HL-60 (cell line): ENCODE measurements around the gene RNF130.

Experiments used
- DNase-seq, 2 experiments: peaks; one replicate each; pipeline ENCODE4 v3.0.0-alpha.2; 2010 to 2020; ENCODE audit warnings: low read depth in 1 of 2, low spot score in 1 of 2
- H3K27ac ChIP-seq: fragments of 250-450 bp; sonication (Bioruptor Pico); replicated peaks from 2 replicates; pipeline ENCODE4 v1.5.1; 2020; ENCODE audit warnings: mild to moderate bottlenecking, moderate library complexity
- H3K27me3 ChIP-seq: fragments of 250-450 bp; sonication (Bioruptor Pico); 2 replicates; pipeline ENCODE4 v1.5.1; 2021; ENCODE audit warnings: mild to moderate bottlenecking, moderate library complexity; ENCODE audit not compliant: insufficient read depth, poor library complexity, severe bottlenecking
- H3K4me3 ChIP-seq: replicated peaks from 2 replicates; pipeline ENCODE4 v1.5.1; 2011; ENCODE audit warnings: mild to moderate bottlenecking, control low read depth, low read length; ENCODE audit not compliant: insufficient read depth
- GABPA ChIP-seq: IDR thresholded peaks from 2 replicates; pipeline ENCODE4 v1.6.1; 2012; ENCODE audit warnings: low read depth
- POLR2AphosphoS5 ChIP-seq: IDR thresholded peaks from 2 replicates; pipeline ENCODE4 v1.6.1; 2012; ENCODE audit warnings: low read depth
- SPI1 ChIP-seq: IDR thresholded peaks from 2 replicates; pipeline ENCODE4 v1.6.1; 2012; ENCODE audit warnings: low read depth, mild to moderate bottlenecking, borderline replicate concordance
- TF ChIP-seq, protein P1 (sequence below): IDR thresholded peaks from one replicate; pipeline ENCODE4 v1.5.1; 2011; ENCODE audit warnings: low read length, control low read depth, inconsistent platforms; ENCODE audit not compliant: insufficient read depth
- TF ChIP-seq, protein P2 (sequence below): IDR thresholded peaks from 2 replicates; pipeline ENCODE4 v1.6.1; 2012; ENCODE audit warnings: low read depth; ENCODE audit not compliant: insufficient replicate concordance

Gene RNF130

DNA sequence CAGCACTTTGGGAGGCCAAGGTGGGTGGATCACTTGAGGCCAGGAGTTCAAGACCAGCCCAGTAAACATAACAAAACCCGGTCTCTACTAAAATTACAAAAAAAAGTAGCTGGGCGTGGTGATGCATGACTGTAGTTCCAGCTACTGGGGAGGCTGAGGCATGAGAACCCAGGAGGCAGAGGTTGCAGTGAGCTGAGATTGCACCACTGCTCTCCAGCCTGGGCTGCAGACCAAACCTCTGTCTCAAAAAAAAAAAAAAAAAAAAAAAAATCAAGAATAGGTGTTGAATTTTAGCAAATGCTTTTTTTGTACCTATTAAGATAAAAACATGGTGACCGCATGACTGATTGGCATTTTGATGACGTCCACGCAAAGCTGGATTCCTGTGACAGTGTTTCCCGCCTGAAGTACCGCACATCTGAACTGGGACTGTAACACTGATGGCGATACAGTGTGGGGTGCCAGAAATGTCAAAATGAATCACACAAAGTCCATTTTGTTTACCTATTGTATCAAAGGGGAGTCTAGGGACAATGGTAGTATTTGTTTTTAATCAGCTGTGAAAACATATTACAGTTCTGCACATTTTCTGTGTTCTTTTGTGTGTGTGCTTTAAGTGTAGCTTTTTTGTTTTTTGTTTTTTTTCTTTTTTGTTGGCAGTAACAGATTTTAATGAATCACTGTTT, 140.6 kb downstream of the RNF130 start:
- H3K4me3 ChIP-seq: no peak overlapping the region
- H3K27ac ChIP-seq: no peak overlapping the region
- H3K27me3 ChIP-seq: no peaks in the 10 kb centered on the region
- DNase-seq: no peak
- TF ChIP-seq, protein P1, sequence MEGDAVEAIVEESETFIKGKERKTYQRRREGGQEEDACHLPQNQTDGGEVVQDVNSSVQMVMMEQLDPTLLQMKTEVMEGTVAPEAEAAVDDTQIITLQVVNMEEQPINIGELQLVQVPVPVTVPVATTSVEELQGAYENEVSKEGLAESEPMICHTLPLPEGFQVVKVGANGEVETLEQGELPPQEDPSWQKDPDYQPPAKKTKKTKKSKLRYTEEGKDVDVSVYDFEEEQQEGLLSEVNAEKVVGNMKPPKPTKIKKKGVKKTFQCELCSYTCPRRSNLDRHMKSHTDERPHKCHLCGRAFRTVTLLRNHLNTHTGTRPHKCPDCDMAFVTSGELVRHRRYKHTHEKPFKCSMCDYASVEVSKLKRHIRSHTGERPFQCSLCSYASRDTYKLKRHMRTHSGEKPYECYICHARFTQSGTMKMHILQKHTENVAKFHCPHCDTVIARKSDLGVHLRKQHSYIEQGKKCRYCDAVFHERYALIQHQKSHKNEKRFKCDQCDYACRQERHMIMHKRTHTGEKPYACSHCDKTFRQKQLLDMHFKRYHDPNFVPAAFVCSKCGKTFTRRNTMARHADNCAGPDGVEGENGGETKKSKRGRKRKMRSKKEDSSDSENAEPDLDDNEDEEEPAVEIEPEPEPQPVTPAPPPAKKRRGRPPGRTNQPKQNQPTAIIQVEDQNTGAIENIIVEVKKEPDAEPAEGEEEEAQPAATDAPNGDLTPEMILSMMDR: no peak
- no peak for TF ChIP-seq POLR2AphosphoS5
- no peak for TF ChIP-seq SPI1
- TF ChIP-seq GABPA: no peak
- TF ChIP-seq, protein P2, sequence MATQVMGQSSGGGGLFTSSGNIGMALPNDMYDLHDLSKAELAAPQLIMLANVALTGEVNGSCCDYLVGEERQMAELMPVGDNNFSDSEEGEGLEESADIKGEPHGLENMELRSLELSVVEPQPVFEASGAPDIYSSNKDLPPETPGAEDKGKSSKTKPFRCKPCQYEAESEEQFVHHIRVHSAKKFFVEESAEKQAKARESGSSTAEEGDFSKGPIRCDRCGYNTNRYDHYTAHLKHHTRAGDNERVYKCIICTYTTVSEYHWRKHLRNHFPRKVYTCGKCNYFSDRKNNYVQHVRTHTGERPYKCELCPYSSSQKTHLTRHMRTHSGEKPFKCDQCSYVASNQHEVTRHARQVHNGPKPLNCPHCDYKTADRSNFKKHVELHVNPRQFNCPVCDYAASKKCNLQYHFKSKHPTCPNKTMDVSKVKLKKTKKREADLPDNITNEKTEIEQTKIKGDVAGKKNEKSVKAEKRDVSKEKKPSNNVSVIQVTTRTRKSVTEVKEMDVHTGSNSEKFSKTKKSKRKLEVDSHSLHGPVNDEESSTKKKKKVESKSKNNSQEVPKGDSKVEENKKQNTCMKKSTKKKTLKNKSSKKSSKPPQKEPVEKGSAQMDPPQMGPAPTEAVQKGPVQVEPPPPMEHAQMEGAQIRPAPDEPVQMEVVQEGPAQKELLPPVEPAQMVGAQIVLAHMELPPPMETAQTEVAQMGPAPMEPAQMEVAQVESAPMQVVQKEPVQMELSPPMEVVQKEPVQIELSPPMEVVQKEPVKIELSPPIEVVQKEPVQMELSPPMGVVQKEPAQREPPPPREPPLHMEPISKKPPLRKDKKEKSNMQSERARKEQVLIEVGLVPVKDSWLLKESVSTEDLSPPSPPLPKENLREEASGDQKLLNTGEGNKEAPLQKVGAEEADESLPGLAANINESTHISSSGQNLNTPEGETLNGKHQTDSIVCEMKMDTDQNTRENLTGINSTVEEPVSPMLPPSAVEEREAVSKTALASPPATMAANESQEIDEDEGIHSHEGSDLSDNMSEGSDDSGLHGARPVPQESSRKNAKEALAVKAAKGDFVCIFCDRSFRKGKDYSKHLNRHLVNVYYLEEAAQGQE: no peak

DNA sequence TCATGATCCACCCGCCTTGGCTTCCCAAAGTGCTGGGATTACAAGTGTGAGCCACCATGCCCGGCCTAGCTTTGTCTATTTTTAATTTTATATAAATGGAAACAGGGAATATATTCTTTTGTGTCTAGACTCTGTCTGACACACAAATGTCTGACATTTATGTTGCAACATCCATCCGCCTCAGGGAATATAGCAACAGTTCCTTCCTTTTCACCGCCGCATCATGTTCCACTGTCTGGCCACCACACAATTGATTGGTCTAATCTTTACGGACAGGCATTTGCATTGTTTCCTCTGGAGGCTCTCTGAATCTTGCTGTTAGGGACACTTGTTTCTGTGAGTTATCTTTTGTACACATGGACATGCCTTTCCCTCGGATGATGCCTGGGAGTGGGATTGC, 143.7 kb downstream of the RNF130 start:
- Histone ChIP-seq H3K27ac (no peak overlapping the region), H3K27me3 (no peaks in the 10 kb centered on the region), H3K4me3 (no peak overlapping the region)
- TF ChIP-seq, protein P1: no peak
- no peak for TF ChIP-seq SPI1
- TF ChIP-seq GABPA: no peak
- no peak for TF ChIP-seq POLR2AphosphoS5
- TF ChIP-seq, protein P2: no peak
- DNase-seq: no peak

DNA sequence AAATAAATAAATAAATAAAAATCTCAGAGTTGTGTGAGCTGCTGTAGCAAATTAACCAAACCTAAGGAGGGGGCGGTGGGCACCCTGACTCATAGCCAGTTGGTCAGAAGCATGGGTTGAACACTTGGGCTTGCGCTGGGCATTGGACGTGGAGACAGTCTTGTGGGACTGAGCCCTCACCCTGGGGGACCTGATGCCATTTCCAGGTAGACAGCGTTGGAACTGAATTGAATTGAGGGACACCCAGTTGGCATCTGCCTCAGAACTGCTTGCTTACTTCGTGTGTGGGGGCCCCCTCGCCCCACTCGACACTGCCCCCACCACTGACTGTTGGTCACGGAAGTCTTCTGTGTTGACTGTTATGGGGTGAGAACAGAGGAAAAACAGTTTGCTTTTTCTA, 144.9 kb downstream of the RNF130 start:
- H3K27me3 ChIP-seq: no peaks in the 10 kb centered on the region
- TF ChIP-seq, protein P2: no peak
- TF ChIP-seq POLR2AphosphoS5: no peak
- TF ChIP-seq, protein P1: no peak
- no peak for TF ChIP-seq GABPA
- no peak for TF ChIP-seq SPI1
- H3K4me3 ChIP-seq: no peak overlapping the region
- no peak for DNase-seq
- H3K27ac ChIP-seq: no peak overlapping the region
